LNCAP (cell line): ENCODE data around the gene GRM8.

Source experiments
- CTCF ChIP-seq: fragments of 450-650 bp; IDR thresholded peaks from 2 replicates; pipeline ENCODE4 v1.5.1; 2017; ENCODE audit warnings: mild to moderate bottlenecking

GRM8 gene

GRCh38 chr7:126411821-126412383 lies 840.8 kb downstream of the GRM8 start:
- TF ChIP-seq CTCF, result no peak

- TF ChIP-seq CTCF, result no peak
Measured at GRCh38 chr7:126411032-126411820, 841.5 kb downstream of the GRM8 start.

GRCh38 chr7:126403040-126403439 lies 849.7 kb downstream of the GRM8 start:
- TF ChIP-seq CTCF, result no peak

GRCh38 chr7:126401918-126402317 lies 850.8 kb downstream of the GRM8 start:
- no peak for TF ChIP-seq CTCF

GRCh38 chr7:126398851-126399529 lies 853.8 kb downstream of the GRM8 start:
- no peak for TF ChIP-seq CTCF

- no peak for TF ChIP-seq CTCF
Measured at GRCh38 chr7:126398285-126398684, 854.5 kb downstream of the GRM8 start.

GRCh38 chr7:126394406-126394805 lies 858.3 kb downstream of the GRM8 start:
- TF ChIP-seq CTCF, result no peak
